ENCODE results near the gene FUT8. TPM values are rescaled to one million over a fixed set of nuclear protein-coding genes. Genes with fewer than 3 reads are reported as not detected.

FUT8 gene
- total RNA-seq, 1 donor, result 124 TPM

GRCh38 chr14:65531148-65531547 is 118.6 kb downstream of the FUT8 start:
- Histone ChIP-seq H3K4me3 (ENCODE audit: insufficient read depth, low read length) (no peak overlapping the region), H3K27ac (ENCODE audit: low read depth, low read length) (no peak overlapping the region), H4K20me1 (ENCODE audit: insufficient read depth, low read length) (peaks cover 8% of the 10 kb centered on the region), H3K36me3 (ENCODE audit: insufficient read depth, low read length) (no peaks in the 10 kb centered on the region), H3K9me3 (ENCODE audit: low read depth, low read length) (no peaks in the 10 kb centered on the region), H2AFZ (ENCODE audit: low read length) (no peak overlapping the region), H3K79me2 (ENCODE audit: insufficient read depth, low read length) (peaks cover 55% of the 10 kb centered on the region), H3K4me1 (ENCODE audit: insufficient read depth, low read length) (no peaks in the 10 kb centered on the region), H3K27me3 (ENCODE audit: insufficient read depth, low read length) (no peaks in the 10 kb centered on the region), H3K4me2 (ENCODE audit: insufficient read depth, low read length) (no peak overlapping the region)
- no peak for DNase-seq (ENCODE audit: insufficient read length, low spot score, missing footprints)
- TF ChIP-seq, protein P1, sequence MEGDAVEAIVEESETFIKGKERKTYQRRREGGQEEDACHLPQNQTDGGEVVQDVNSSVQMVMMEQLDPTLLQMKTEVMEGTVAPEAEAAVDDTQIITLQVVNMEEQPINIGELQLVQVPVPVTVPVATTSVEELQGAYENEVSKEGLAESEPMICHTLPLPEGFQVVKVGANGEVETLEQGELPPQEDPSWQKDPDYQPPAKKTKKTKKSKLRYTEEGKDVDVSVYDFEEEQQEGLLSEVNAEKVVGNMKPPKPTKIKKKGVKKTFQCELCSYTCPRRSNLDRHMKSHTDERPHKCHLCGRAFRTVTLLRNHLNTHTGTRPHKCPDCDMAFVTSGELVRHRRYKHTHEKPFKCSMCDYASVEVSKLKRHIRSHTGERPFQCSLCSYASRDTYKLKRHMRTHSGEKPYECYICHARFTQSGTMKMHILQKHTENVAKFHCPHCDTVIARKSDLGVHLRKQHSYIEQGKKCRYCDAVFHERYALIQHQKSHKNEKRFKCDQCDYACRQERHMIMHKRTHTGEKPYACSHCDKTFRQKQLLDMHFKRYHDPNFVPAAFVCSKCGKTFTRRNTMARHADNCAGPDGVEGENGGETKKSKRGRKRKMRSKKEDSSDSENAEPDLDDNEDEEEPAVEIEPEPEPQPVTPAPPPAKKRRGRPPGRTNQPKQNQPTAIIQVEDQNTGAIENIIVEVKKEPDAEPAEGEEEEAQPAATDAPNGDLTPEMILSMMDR (IDR thresholded peaks at IDR 0.05; ENCODE audit: extremely low read depth, low read depth, low read length), result no peak

GRCh38 chr14:65533736-65534404 is 121.3 kb downstream of the FUT8 start:
- TF ChIP-seq, protein P1 (IDR thresholded peaks at IDR 0.05; ENCODE audit: extremely low read depth, low read depth, low read length), result no peak
- H3K79me2 ChIP-seq (ENCODE audit: insufficient read depth, low read length), result peaks cover 61% of the 10 kb centered on the region
- H4K20me1 ChIP-seq (ENCODE audit: insufficient read depth, low read length), result peaks cover 17% of the 10 kb centered on the region
- no peaks in the 10 kb centered on the region for H3K27me3 ChIP-seq (ENCODE audit: insufficient read depth, low read length)
- no peak overlapping the region for H3K4me3 ChIP-seq (ENCODE audit: insufficient read depth, low read length)
- H3K27ac ChIP-seq (ENCODE audit: low read depth, low read length), result no peak overlapping the region
- no peak for DNase-seq (ENCODE audit: insufficient read length, low spot score, missing footprints)
- H3K9me3 ChIP-seq (ENCODE audit: low read depth, low read length), result no peaks in the 10 kb centered on the region
- no peak overlapping the region for H2AFZ ChIP-seq (ENCODE audit: low read length)
- no peaks in the 10 kb centered on the region for H3K4me1 ChIP-seq (ENCODE audit: insufficient read depth, low read length)
- no peaks in the 10 kb centered on the region for H3K36me3 ChIP-seq (ENCODE audit: insufficient read depth, low read length)
- H3K4me2 ChIP-seq (ENCODE audit: insufficient read depth, low read length), result no peak overlapping the region

GRCh38 chr14:65536781-65537423 is 124.4 kb downstream of the FUT8 start:
- Histone ChIP-seq H3K4me3 (ENCODE audit: insufficient read depth, low read length) (no peak overlapping the region), H2AFZ (ENCODE audit: low read length) (no peak overlapping the region), H4K20me1 (ENCODE audit: insufficient read depth, low read length) (peaks cover 14% of the 10 kb centered on the region), H3K4me1 (ENCODE audit: insufficient read depth, low read length) (no peaks in the 10 kb centered on the region), H3K9me3 (ENCODE audit: low read depth, low read length) (no peaks in the 10 kb centered on the region), H3K36me3 (ENCODE audit: insufficient read depth, low read length) (no peaks in the 10 kb centered on the region), H3K4me2 (ENCODE audit: insufficient read depth, low read length) (no peak overlapping the region), H3K27ac (ENCODE audit: low read depth, low read length) (no peak overlapping the region), H3K79me2 (ENCODE audit: insufficient read depth, low read length) (peaks cover 49% of the 10 kb centered on the region), H3K27me3 (ENCODE audit: insufficient read depth, low read length) (no peaks in the 10 kb centered on the region)
- TF ChIP-seq, protein P1 (IDR thresholded peaks at IDR 0.05; ENCODE audit: extremely low read depth, low read depth, low read length), result no peak
- DNase-seq (ENCODE audit: insufficient read length, low spot score, missing footprints), result no peak

DNA sequence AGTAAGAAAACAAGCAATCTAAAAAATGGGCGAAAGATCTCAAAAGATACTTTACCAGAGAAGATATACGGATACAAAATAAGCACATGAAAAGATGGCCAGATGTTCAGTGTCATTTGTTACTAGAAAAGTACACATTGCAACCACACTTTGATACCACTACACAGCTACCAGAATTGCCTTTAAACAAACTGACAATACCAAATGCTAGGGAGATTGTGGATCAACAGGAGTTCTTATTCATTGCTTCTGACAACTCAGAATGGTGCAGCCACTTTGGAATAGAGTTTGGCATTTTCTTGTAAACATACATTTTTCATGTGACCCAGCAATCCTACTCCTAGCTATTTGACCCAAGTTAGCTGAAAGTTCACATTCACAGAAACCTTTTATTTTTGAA is 136.3 kb downstream of the FUT8 start:
- Histone ChIP-seq H3K27me3 (ENCODE audit: insufficient read depth, low read length) (no peaks in the 10 kb centered on the region), H3K4me1 (ENCODE audit: insufficient read depth, low read length) (no peaks in the 10 kb centered on the region), H3K27ac (ENCODE audit: low read depth, low read length) (no peak overlapping the region), H3K4me2 (ENCODE audit: insufficient read depth, low read length) (no peak overlapping the region), H4K20me1 (ENCODE audit: insufficient read depth, low read length) (no peaks in the 10 kb centered on the region), H3K36me3 (ENCODE audit: insufficient read depth, low read length) (no peaks in the 10 kb centered on the region), H3K9me3 (ENCODE audit: low read depth, low read length) (no peaks in the 10 kb centered on the region), H3K4me3 (ENCODE audit: insufficient read depth, low read length) (no peak overlapping the region), H3K79me2 (ENCODE audit: insufficient read depth, low read length) (peaks cover 7% of the 10 kb centered on the region), H2AFZ (ENCODE audit: low read length) (no peak overlapping the region)
- TF ChIP-seq, protein P1 (IDR thresholded peaks at IDR 0.05; ENCODE audit: extremely low read depth, low read depth, low read length), result no peak
- DNase-seq (ENCODE audit: insufficient read length, low spot score, missing footprints), result no peak
